Endothelial cell (in vitro differentiated cells): ENCODE data around the gene JAZF1. TPM values are rescaled to one million over a fixed set of nuclear protein-coding genes. Genes with fewer than 3 reads are reported as not detected.

ENCODE experiments used
- DNase-seq: peaks from one replicate; pipeline ENCODE4 v3.0.0; 2021; ENCODE audit warnings: low spot score
- H3K27ac Mint-ChIP-seq: one replicate; pipeline ENCODE4 v1.8.0; 2021; ENCODE audit warnings: mixed read lengths, inconsistent platforms; ENCODE audit not compliant: unreplicated experiment
- H3K27me3 Mint-ChIP-seq: one replicate; pipeline ENCODE4 v1.8.0; 2021; ENCODE audit warnings: mild to moderate bottlenecking, moderate library complexity, mixed read lengths, inconsistent platforms; ENCODE audit not compliant: unreplicated experiment
- H3K36me3 Mint-ChIP-seq: one replicate; pipeline ENCODE4 v1.8.0; 2021; ENCODE audit warnings: mild to moderate bottlenecking, low read depth, mixed read lengths, inconsistent platforms; ENCODE audit not compliant: unreplicated experiment
- H3K4me1 Mint-ChIP-seq: one replicate; pipeline ENCODE4 v1.8.0; 2021; ENCODE audit warnings: mild to moderate bottlenecking, mixed read lengths, inconsistent platforms; ENCODE audit not compliant: unreplicated experiment
- H3K4me3 Mint-ChIP-seq: one replicate; pipeline ENCODE4 v1.8.0; 2021; ENCODE audit warnings: mild to moderate bottlenecking, mixed read lengths, inconsistent platforms; ENCODE audit not compliant: unreplicated experiment
- H3K9me3 Mint-ChIP-seq: one replicate; pipeline ENCODE4 v1.8.0; 2021; ENCODE audit warnings: mixed read lengths, inconsistent platforms; ENCODE audit not compliant: unreplicated experiment
- CTCF ChIP-seq: fragments of 200-600 bp; sonication (generic); IDR thresholded peaks from one replicate; pipeline ENCODE4 v1.5.0; 2021; ENCODE audit warnings: antibody characterized with exemption; ENCODE audit not compliant: unreplicated experiment
- total RNA-seq: library from RNA; stranded (reverse); fragmentation: NEBNext Ultra II Directional; extraction: Animal tissue kit (Norgen Biotek cat#: 25700); gene quantifications from one replicate; pipeline ENCODE4 v1.2.1, GENCODE V29; 2021; ENCODE audit not compliant: unreplicated experiment

Gene JAZF1
- total RNA-seq, 1 donor from 2014 or later, result 8.5 TPM

GRCh38 chr7:28003408-28003807 is 177.2 kb downstream of the JAZF1 start:
- H3K36me3 Mint-ChIP-seq, result no peaks in the 10 kb centered on the region
- no peaks in the 10 kb centered on the region for H3K4me1 Mint-ChIP-seq
- no peak overlapping the region for H3K4me3 Mint-ChIP-seq
- H3K27ac Mint-ChIP-seq, result no peak overlapping the region
- H3K9me3 Mint-ChIP-seq, result no peaks in the 10 kb centered on the region
- no peak for DNase-seq
- no peaks in the 10 kb centered on the region for H3K27me3 Mint-ChIP-seq
- no peak for TF ChIP-seq CTCF

GRCh38 chr7:28002638-28003037 is 178.0 kb downstream of the JAZF1 start:
- H3K4me1 Mint-ChIP-seq, result peaks cover 3% of the 10 kb centered on the region
- H3K27me3 Mint-ChIP-seq, result peaks cover 3% of the 10 kb centered on the region
- no peak for TF ChIP-seq CTCF
- H3K4me3 Mint-ChIP-seq, result no peak overlapping the region
- H3K27ac Mint-ChIP-seq, result no peak overlapping the region
- DNase-seq, result no peak
- no peaks in the 10 kb centered on the region for H3K36me3 Mint-ChIP-seq
- H3K9me3 Mint-ChIP-seq, result no peaks in the 10 kb centered on the region

GRCh38 chr7:28001896-28002295 is 178.7 kb downstream of the JAZF1 start:
- no peak overlapping the region for H3K4me3 Mint-ChIP-seq
- no peak for TF ChIP-seq CTCF
- no peaks in the 10 kb centered on the region for H3K36me3 Mint-ChIP-seq
- no peak overlapping the region for H3K27ac Mint-ChIP-seq
- no peak for DNase-seq
- H3K27me3 Mint-ChIP-seq, result peaks cover 3% of the 10 kb centered on the region
- no peaks in the 10 kb centered on the region for H3K9me3 Mint-ChIP-seq
- H3K4me1 Mint-ChIP-seq, result peaks cover 5% of the 10 kb centered on the region

- no peak for TF ChIP-seq CTCF
- H3K9me3 Mint-ChIP-seq, result no peaks in the 10 kb centered on the region
- H3K4me1 Mint-ChIP-seq, result peaks cover 5% of the 10 kb centered on the region
- DNase-seq, result no peak
- peaks cover 3% of the 10 kb centered on the region for H3K27me3 Mint-ChIP-seq
- no peaks in the 10 kb centered on the region for H3K36me3 Mint-ChIP-seq
- no peak overlapping the region for H3K27ac Mint-ChIP-seq
- H3K4me3 Mint-ChIP-seq, result no peak overlapping the region
Observed at GRCh38 chr7:27999829-28000228, 180.8 kb downstream of the JAZF1 start.

GRCh38 chr7:27998382-27998781 is 182.2 kb downstream of the JAZF1 start:
- H3K9me3 Mint-ChIP-seq, result no peaks in the 10 kb centered on the region
- no peak for DNase-seq
- no peak for TF ChIP-seq CTCF
- peaks cover 5% of the 10 kb centered on the region for H3K4me1 Mint-ChIP-seq
- H3K27ac Mint-ChIP-seq, result no peak overlapping the region
- H3K4me3 Mint-ChIP-seq, result no peak overlapping the region
- H3K36me3 Mint-ChIP-seq, result no peaks in the 10 kb centered on the region
- peaks cover 3% of the 10 kb centered on the region for H3K27me3 Mint-ChIP-seq
